Measurements from ENCODE around the gene FOXN3.
A peak's percentile ranks its signal among the peaks of the same experiment; 100 is the strongest.

Gene FOXN3

GRCh38 chr14:89416002-89416995, 734 bp downstream of the FOXN3 start:
- no peaks in the 10 kb centered on the region for H3K27me3 ChIP-seq
- H3K27ac ChIP-seq = peak overlapping the region; percentile 98 to 99
- peak; percentile 99 to 100 for DNase-seq
- H3K4me1 ChIP-seq = peaks cover 0 to 57% (median 19%) of the 10 kb centered on the region in 4 donors
- H3K4me3 ChIP-seq = peak overlapping the region; percentile 97 to 100
- TF ChIP-seq CTCF (IDR thresholded peaks at IDR 0.05) = no peak
- intact Hi-C loops (cut with DNase I; ENCODE audit: low total_unique reads) = loop anchor here (5.0 to 10.0 kb wide), 5 partner anchors 114 to 499 kb away; no protein-coding TSS in a partner anchor
- H3K36me3 ChIP-seq = peaks cover 2 to 7% (median 3%) of the 10 kb centered on the region in 3 donors
- no peaks in the 10 kb centered on the region for H3K9me3 ChIP-seq

- peaks cover 0 to 63% (median 27%) of the 10 kb centered on the region in 4 donors for H3K4me1 ChIP-seq
- H3K36me3 ChIP-seq = peaks cover 6 to 12% (median 7%) of the 10 kb centered on the region in 3 donors
- intact Hi-C loops (cut with DNase I; ENCODE audit: low total_unique reads) = loop anchor here (5.0 to 10.0 kb wide), 5 partner anchors 113 to 500 kb away; no protein-coding TSS in a partner anchor
- no peaks in the 10 kb centered on the region for H3K27me3 ChIP-seq
- H3K9me3 ChIP-seq = no peaks in the 10 kb centered on the region
- DNase-seq = no peak
- peak overlapping the region; percentile 97 to 100 for H3K4me3 ChIP-seq
- peak overlapping the region; percentile 98 to 99 for H3K27ac ChIP-seq
- no peak for TF ChIP-seq CTCF (IDR thresholded peaks at IDR 0.05)
Measured at GRCh38 chr14:89415159-89415558, 1.9 kb downstream of the FOXN3 start.

GRCh38 chr14:89411976-89412375, 5.1 kb downstream of the FOXN3 start:
- intact Hi-C loops (cut with DNase I; ENCODE audit: low total_unique reads) = loop anchor here (10.0 kb wide), 3 partner anchors 167 to 503 kb away; no protein-coding TSS in a partner anchor
- H3K4me3 ChIP-seq = no peak overlapping the region
- H3K27ac ChIP-seq = peak overlapping the region in 1 of 2 donors; percentile 61
- no peaks in the 10 kb centered on the region for H3K27me3 ChIP-seq
- no peak for TF ChIP-seq CTCF (IDR thresholded peaks at IDR 0.05)
- H3K4me1 ChIP-seq = peaks cover 0 to 81% (median 42%) of the 10 kb centered on the region in 4 donors
- no peaks in the 10 kb centered on the region for H3K9me3 ChIP-seq
- no peak for DNase-seq
- H3K36me3 ChIP-seq = peaks cover 6 to 12% (median 7%) of the 10 kb centered on the region in 3 donors

GRCh38 chr14:89409961-89410360, 7.1 kb downstream of the FOXN3 start:
- peak overlapping the region; percentile 61 to 67 for H3K27ac ChIP-seq
- no peaks in the 10 kb centered on the region for H3K27me3 ChIP-seq
- no peaks in the 10 kb centered on the region for H3K9me3 ChIP-seq
- H3K36me3 ChIP-seq = peaks cover 6 to 14% (median 12%) of the 10 kb centered on the region in 3 donors
- intact Hi-C loops (cut with DNase I; ENCODE audit: low total_unique reads) = loop anchor here (5.0 to 10.0 kb wide), 4 partner anchors 38 to 505 kb away; no protein-coding TSS in a partner anchor
- no peak for DNase-seq
- H3K4me3 ChIP-seq = peak overlapping the region in 1 of 2 donors; percentile 26
- TF ChIP-seq CTCF (IDR thresholded peaks at IDR 0.05) = no peak
- H3K4me1 ChIP-seq = peaks cover 0 to 96% (median 50%) of the 10 kb centered on the region in 4 donors

GRCh38 chr14:89408907-89409700, 7.9 kb downstream of the FOXN3 start:
- H3K36me3 ChIP-seq = peaks cover 6 to 20% (median 12%) of the 10 kb centered on the region in 3 donors
- peak overlapping the region; percentile 61 to 67 for H3K27ac ChIP-seq
- TF ChIP-seq CTCF (IDR thresholded peaks at IDR 0.05) = no peak
- H3K4me3 ChIP-seq = peak overlapping the region in 1 of 2 donors; percentile 26
- no peaks in the 10 kb centered on the region for H3K9me3 ChIP-seq
- peak in 1 of 2 donors; percentile 55 for DNase-seq
- H3K4me1 ChIP-seq = peaks cover 0 to 93% (median 47%) of the 10 kb centered on the region in 4 donors
- H3K27me3 ChIP-seq = no peaks in the 10 kb centered on the region
- intact Hi-C loops (cut with DNase I; ENCODE audit: low total_unique reads) = loop anchor here (5.0 kb wide), 1 partner anchor 37 kb away; no protein-coding TSS in a partner anchor
